ENCODE data around the gene ICAM5.
A peak's percentile ranks its signal among the peaks of the same experiment; 100 is the strongest.
"Not testable (repeated sequence)": the region's sequence is repeated elsewhere in the genome, so short reads cannot be mapped to it uniquely, and the experiment has no call there.

The ICAM5 gene, protein sequence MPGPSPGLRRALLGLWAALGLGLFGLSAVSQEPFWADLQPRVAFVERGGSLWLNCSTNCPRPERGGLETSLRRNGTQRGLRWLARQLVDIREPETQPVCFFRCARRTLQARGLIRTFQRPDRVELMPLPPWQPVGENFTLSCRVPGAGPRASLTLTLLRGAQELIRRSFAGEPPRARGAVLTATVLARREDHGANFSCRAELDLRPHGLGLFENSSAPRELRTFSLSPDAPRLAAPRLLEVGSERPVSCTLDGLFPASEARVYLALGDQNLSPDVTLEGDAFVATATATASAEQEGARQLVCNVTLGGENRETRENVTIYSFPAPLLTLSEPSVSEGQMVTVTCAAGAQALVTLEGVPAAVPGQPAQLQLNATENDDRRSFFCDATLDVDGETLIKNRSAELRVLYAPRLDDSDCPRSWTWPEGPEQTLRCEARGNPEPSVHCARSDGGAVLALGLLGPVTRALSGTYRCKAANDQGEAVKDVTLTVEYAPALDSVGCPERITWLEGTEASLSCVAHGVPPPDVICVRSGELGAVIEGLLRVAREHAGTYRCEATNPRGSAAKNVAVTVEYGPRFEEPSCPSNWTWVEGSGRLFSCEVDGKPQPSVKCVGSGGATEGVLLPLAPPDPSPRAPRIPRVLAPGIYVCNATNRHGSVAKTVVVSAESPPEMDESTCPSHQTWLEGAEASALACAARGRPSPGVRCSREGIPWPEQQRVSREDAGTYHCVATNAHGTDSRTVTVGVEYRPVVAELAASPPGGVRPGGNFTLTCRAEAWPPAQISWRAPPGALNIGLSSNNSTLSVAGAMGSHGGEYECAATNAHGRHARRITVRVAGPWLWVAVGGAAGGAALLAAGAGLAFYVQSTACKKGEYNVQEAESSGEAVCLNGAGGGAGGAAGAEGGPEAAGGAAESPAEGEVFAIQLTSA

DNA sequence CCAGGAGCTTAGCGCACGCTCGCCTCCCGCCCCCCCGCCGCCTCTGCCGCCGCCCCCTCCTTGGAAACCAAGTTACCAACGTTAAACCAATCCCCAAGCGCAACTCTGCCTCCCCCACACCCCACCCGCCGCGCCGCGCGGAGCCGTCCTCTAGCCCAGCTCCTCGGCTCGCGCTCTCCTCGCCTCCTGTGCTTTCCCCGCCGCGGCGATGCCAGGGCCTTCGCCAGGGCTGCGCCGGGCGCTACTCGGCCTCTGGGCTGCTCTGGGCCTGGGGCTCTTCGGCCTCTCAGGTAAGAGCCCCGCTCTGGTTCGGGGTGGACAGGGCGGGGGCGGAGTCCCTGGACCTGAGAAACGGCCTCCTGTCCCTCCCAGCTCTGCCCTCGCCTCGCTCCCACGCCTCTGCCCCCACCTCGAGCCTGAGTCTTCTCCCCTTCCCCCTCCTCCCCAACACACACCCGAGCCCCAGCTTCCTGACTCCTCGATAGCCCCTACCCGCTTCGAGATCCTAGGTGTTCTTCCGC lies at the start of gene ICAM5:
Gene ICAM5 (plus strand): TSS at position 117 of the 521 bp plus-strand sequence. CDS start 92 bp downstream, at position 209.
- peak; percentile 25 for DNase-seq (ENCODE audit: low spot score)

DNA sequence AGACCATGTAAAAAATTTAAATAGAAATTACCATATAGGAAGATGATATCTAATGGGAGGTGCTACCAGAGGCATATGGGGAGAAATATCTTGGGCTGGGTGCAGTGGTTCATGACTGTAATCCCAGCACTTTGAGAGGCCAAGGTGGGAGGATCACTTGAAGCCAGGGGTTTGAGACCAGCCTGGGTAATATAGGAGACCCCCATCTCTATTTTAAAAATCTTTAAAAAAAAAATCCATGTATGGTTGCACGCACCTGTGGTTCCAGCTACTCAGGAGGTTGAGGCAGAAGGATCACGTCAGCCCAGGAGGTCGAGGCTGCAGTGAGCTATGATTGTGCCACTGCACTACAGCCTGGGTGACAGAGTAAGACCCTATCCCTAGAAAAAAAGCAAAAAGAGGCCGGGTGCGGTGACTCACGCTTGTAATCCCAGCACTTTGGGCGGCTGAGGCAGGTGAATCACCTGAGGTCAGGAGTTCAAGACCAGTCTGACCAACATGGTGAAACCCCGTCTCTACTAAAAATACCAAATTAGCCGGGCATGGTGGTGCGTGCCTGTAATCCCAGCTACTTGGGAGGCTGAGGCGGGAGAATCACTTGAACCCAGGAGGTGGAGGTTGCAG lies 47.8 kb upstream of the ICAM5 start:
- DNase-seq (ENCODE audit: low spot score), result not testable (repeated sequence)

DNA sequence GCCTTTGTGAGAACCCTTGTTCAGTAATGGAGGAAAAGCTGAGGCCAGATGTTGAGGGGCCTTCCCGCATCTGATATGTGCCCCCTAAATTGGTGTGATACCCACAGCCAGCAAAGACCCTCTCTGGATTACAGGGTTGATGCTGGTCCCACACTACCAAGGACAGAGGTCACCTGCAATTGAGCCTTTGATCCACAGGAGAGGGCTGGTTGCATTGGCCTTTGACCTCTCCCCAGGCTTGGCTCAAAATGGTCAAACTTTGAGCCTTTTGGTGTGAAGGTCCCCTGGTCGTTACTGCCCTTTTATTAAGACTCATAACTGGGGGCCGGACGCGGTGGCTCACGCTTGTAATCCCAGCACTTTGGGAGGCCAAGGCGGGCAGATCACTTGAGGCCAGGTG lies 46.1 kb upstream of the ICAM5 start:
- no peak for DNase-seq (ENCODE audit: low spot score)

DNA sequence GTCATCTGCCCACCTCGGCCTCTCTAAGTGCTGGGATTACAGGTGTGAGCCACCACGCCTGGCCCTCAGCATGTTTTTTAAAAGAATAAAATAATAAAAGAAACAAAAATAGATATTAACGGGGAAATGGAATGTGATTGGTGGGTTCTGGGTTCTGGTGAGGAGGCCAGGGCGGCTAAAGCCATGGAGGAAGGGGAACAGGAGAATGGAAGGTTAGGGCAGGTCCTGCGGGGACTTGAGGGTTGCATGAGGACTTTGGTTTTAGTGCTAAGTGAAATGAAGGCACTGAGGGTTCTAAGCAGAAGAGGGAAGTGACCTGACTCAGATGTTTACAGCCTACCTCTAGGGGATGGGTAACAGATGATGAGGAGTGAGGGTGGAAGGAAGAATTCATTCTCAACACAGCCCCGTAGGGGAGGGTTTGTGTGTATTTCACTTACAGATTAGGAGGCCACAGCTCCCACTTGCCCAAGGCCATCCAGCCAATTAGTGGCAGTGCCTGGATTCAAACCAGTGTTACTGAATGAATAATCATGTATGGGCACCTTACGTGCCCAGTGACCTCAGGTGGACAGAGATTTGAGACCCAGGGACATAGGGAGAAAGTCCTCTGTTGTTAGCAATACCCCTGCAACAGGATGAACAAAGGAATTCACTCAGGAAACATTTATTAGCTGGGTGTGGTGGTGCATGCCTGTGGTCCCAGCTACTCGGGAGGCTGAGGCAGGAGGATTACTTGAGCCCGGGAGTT lies 44.4 kb upstream of the ICAM5 start:
- peak; percentile 61 for DNase-seq (ENCODE audit: low spot score)

DNA sequence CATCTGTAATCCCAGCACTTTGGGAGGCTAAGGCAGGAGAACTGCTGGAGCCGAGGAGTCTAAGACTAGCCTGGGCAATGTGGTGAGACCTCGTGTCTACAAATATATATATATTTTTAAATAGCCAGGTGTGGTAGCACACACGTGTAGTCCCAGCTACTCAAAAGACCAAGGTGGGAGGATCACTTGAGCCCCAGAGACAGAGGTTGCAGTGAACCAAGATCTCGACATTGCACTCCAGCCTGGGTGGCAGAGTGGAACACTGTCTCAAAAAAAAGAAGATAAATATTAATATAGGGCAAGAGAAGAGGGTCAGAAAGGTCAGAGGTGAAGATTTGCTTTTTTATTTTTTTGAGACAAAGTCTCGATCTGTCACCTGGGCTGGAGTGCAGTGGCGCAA lies 43.2 kb upstream of the ICAM5 start:
- no peak for DNase-seq (ENCODE audit: low spot score)

DNA sequence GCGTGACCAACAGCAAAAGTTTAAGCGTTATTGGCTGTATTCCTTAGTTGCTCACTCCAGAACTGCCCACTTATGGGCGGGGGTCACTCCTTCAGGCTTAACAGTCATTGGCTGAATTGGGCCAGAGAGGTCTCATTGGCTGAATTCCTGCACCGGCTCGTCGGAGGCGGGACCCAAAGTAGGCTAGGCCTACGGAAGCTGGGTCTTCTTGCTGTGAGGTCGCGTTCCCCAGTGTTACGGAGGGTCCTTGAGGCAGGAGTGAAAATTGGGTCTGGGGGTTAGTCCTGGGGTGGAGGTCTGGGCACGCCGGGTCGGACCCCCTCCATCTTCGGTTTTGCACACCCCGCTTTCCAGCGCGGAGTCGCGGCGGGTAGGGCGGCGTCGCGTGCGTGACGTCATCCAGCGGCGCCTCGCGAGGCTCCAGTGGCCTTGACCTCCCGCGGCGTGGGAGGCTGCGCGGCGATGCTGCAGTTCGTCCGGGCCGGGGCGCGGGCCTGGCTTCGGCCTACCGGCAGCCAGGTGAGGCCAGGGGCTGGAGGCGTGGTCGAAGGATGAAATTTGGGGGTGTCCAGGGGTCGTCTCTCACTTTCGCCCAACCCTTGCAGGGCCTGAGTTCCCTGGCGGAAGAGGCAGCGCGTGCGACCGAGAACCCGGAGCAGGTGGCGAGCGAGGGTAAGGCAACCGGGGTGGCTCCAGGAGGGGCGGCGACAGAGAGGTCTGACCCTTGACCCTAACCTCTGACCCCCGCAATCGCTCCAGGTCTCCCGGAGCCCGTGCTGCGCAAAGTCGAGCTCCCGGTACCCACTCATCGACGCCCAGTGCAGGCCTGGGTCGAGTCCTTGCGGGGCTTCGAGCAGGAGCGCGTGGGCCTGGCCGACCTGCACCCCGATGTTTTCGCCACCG lies 37.7 kb upstream of the ICAM5 start, which contains the start of gene MRPL4:
Gene MRPL4 (plus strand): TSS at position 423 of the 903 bp plus-strand sequence. CDS start 40 bp downstream, at position 463.
- peak; percentile 95 for DNase-seq (ENCODE audit: low spot score)

DNA sequence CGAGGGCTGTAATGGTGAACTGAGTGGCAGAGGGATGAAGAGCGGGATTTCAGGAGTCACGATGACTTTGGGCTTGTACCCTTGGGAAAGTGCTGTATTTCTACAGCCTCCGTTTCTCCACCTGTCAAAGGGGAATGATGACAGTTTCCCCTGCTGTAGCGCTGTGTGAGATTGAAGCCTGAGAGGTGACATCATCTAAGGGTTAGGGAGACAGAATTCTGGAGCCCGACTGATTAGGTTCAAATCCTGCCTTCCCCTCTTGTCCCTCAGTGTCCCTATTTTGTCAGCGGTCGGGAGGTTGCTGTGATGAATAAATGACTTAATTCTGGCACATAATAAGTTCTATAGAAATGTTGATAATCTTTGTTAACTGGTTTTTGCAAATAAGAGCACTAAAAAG lies 37.0 kb upstream of the ICAM5 start:
- no peak for DNase-seq (ENCODE audit: low spot score)

DNA sequence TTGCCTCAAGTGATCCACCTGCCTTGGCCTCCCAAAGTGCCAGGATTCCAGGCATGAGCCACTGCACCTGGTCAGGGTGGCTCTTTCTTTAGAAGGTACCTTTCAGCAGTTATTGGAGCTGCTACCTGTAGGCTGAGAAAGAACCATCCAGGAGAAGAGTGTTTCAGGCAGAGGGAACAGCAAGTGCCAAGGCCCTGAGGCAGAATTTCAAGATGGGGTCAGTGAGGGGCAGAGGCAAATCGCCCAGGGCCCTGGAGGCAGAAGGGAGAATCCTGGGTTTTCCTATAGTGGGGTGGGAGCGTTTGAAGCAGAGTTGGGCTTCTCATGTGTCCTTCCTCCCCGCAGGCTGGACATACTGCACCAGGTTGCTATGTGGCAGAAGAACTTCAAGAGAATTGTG lies 35.5 kb upstream of the ICAM5 start:
- no peak for DNase-seq (ENCODE audit: low spot score)

DNA sequence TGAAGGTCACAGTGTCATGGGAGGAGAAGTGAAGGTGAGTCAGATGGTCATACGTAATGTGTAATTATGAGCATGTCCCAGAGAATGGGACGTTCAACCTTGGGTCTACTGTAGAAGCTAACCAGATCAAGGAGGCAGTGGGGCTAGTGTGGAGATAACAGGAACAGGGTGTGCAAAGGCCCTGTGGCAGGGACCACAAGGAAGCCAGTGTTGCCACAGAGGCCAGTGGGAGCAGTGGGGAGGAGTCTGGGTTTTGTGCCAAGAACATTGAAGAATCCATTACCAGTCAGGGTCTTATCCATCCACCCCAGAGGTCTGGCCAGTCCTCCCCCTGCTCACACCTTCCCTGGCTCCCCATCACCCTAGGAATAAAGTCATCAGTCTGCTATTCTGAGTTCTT lies 34.4 kb upstream of the ICAM5 start:
- DNase-seq (ENCODE audit: low spot score), result no peak

DNA sequence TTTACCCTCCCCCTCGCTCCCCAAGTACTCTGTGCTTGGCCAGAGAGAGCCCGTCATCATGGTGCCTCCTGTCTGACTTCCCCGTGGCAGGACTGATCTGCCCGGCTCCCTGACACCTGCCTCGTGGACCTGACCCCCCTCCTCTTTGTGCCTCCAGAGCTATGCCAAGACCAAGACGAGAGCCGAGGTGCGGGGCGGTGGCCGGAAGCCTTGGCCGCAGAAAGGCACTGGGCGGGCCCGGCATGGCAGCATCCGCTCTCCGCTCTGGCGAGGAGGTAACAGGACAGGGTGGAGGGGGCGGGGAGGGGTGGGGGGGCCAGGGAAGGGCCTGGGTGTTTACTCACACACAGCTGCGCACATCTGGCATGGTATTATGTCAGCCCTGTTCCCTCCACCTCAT lies 33.2 kb upstream of the ICAM5 start:
- DNase-seq (ENCODE audit: low spot score), result no peak

DNA sequence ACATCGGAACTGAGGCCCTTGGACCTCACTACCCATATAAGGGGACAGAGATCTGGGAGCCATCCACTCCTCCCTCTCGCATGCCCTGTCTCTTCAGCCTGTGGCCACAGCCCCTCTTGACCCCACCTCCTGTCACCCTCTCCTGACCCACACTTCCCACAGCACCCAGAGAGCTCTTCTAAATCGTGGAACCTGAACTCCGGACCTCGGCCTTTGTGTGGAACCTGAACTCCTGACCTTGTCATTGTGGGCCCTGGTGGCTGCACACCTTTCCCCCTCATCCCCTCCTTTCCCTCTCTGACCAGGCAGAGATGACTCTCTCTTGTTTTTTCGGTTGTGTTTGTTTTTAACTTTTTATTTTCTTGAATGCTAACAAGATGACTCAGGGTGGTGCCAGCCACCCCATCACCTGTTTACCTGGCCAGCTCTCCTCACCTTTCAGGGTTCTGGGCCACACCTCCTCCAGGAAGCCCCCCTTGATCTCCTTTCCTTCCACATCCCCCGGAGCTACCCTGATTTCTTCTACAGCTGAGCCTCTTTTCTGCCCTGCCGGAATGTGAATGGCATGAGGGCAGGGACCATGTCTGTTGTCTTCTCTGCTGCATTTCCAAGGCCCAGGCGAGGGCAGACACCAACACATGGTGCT lies 32.7 kb upstream of the ICAM5 start:
- no peak for DNase-seq (ENCODE audit: low spot score)

DNA sequence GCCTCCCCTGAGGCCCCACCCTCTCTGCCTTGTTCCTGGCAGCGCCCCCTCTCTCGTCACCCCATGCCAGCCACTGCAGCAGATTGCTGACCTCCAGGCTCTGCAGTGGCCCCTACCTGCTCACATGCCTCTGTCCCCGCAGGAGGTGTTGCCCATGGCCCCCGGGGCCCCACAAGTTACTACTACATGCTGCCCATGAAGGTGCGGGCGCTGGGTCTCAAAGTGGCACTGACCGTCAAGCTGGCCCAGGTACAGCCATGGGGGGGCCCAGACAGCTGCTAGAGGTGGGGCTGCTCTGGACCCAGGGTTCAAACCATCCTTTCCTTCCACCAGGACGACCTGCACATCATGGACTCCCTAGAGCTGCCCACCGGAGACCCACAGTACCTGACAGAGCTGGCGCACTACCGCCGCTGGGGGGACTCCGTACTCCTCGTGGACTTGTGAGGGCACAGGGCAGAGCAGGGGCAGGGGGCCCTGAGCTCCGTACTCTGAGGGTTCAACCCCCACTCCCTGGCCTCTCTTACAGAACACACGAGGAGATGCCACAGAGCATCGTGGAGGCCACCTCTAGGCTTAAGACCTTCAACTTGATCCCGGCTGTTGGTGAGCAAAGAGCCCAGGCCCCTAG lies 31.6 kb upstream of the ICAM5 start:
- DNase-seq (ENCODE audit: low spot score), result no peak

DNA sequence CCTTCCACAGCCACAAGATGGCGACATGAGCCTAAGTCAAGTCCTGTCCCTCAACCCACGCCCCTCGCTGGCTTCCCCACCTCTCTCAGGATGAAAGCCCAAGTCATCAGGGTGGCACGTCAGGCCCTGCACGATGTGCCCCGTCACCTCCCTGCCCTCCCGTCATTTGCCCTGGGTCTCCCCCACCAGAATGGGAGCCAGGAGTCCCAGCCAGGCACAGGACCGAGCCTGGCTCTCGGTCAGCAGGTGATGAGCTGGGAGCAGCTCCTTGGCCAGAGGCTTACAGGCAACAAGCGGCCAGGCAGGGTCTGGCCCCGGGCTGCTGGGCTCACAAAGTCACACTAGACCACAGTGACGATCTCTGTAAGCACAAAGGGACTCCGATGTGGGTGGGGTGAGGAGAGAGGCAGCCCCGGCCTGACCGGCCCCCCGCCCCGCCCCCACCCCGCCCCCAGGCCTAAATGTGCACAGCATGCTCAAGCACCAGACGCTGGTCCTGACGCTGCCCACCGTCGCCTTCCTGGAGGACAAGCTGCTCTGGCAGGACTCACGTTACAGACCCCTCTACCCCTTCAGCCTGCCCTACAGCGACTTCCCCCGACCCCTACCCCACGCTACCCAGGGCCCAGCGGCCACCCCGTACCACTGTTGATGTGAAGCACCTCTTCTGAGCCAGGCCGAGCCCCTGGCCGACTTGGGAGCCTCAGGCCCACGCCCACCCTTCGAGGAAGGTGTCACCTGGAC lies 30.4 kb upstream of the ICAM5 start:
- DNase-seq (ENCODE audit: low spot score), result peak; percentile 57

DNA sequence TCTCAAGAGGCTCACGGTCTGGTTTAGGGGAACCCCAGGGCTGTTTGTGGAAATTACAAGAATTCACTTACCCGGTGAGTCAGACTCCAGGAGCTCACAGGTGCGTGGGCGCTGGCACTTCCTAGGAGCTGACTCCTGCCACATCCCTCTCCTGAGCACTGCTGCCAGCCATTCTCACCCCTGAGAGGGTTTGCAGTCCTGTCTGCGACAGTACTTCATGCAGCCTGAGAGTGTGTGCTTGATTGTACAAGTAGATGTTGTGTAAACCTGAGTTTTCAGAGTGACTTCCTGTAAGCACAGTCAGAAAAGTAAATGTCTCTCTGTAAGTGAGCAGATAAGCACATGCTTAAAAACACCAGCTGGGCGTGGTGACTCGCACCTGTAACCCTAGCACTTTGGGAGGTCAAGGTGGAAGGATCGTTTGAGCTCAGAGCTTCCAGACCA lies 29.6 kb upstream of the ICAM5 start:
- no peak for DNase-seq (ENCODE audit: low spot score)

DNA sequence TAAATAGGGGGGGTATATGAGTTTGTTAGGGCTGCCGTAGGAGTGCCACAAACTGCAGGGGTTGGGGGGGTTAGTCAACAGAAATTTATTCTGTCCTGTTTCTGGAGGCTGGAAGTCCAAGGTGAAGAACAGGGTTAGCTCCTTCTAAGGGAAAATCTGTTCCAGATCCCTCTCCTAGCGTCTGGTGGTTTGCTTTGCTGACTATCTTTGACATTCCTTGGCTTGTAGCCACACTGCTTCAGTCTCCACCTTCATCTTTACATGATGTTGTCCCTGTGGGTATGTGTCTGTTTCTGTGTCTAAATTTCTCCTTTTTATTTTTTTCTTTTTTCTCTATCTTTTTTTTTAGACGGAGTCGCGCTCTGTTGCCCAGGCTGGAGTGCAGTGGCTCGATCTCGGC lies 27.0 kb upstream of the ICAM5 start:
- DNase-seq (ENCODE audit: low spot score), result no peak

DNA sequence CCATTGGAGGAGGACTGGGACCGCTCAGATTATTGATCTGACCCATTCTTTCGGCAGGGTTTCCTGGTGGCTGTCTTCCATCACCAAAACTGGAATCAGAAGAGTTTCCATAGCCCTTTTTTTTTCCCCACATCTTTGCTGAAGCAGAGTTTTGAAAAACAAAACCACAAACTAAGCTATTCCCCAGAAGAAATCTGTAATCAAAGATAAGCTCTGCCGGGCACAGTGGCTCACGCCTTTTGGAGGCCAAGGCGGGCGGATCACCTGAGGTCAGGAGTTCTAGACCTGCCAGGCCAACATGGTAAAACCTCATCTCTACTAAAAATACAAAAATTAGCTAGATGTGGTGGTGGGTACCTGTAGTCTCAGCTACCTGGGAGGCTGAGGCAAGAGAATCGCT lies 23.0 kb upstream of the ICAM5 start:
- no peak for DNase-seq (ENCODE audit: low spot score)

DNA sequence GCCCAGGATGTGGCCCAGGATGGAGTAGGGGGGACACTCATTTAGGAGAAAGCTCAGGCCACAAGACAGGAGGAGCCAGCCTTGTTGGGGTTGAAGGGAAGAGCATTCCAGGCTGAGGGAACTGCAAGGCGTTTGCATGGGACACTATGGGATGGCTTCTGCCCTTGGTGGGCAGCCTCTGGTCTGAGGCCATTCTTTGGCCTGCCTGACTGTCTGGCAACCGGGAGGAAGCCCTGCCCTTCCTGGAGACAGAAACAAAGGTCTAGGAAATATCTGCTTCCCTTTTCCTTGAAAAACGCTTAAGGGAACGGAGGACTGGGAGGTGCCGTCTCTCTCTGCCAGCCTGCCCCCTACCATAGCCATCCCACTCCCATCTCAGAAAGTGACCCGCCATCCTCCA lies 21.7 kb upstream of the ICAM5 start:
- no peak for DNase-seq (ENCODE audit: low spot score)

DNA sequence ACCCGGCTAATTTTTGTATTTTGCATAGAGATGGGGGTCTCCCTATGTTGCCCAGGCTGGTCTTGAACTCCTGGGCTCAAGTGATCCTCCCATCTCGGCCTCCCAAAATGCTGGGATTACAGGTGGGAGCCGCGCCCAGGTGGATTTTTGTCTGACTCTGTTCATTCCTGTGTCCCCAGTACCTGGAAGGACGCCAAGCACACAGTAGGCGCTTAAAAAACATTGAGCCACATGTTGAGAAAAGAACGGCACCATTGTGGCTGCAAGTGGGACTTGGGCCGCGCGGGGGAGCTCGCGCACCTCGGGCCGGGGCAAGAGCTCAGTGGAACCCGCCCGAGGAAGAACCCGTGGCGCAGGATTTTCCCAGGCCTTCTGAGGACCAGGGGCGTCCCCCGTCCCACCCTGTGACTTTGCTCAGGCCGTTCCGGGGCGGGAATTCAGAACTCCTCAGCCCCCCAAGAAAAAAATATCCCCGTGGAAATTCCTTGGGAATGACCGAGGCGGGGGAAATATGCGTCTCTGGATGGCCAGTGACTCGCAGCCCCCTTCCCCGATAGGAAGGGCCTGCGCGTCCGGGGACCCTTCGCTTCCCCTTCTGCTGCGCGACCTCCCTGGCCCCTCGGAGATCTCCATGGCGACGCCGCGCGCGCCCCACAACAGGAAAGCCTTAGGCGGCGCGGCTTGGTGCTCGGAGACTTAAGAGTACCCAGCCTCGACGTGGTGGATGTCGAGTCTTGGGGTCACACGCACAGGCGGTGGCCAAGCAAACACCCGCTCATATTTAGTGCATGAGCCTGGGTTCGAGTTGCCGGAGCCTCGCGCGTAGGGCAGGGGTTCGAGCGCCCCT lies 20.2 kb upstream of the ICAM5 start:
- DNase-seq (ENCODE audit: low spot score), result peak; percentile 80

Measured in germinal center (tissue), 1 donor.